Superior temporal gyrus (tissue), 1 donor: ENCODE data around the gene PYGL.
"Not testable (repeated sequence)": the region's sequence is repeated elsewhere in the genome, so short reads cannot be mapped to it uniquely, and the experiment has no call there.

Experiments
- DNase-seq: peaks from one replicate; pipeline ENCODE4 v3.0.0-alpha.2; 2016; ENCODE audit errors: extremely low spot score

Gene PYGL

GRCh38 chr14:50928002-50928635 lies 16.2 kb downstream of the PYGL start:
- no peak for DNase-seq

GRCh38 chr14:50926851-50927386 lies 17.4 kb downstream of the PYGL start:
- DNase-seq = no peak

DNA sequence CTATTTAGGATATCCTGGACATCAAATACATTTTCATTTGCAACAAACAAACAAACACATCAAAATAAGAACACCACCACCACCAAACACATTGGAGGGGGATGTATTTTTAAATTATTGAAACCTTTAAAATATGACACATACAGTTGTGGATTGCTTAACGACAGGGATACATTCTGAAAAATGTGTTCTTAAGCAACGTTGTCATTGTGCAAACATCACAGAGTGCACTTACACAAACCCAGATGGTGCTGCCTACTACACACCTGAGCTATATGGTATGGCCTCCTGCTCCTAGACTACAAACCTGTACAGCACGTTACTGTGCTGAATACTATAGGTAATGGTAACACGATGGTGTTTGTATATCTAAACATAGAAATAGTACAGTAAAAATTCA lies 19.4 kb downstream of the PYGL start:
- no peak for DNase-seq

DNA sequence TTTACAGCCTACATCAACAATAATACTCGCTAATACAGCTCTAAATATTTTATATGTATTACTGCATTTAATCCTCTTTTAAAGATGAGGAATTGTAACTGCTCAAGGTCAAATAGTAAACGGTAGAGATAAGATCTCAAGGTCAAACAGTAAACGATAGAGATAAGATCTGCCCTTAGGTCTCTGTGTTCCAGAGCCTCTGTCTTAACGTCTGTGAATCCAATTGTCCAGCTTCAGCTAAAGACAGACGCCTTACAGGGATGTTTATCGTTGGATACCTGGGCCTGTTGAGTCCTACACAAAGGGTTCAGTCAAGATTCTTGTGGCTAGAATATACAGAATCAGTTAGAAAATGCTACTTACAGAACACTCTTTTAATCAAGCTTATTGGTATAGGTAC lies 20.0 kb downstream of the PYGL start:
- DNase-seq = no peak

DNA sequence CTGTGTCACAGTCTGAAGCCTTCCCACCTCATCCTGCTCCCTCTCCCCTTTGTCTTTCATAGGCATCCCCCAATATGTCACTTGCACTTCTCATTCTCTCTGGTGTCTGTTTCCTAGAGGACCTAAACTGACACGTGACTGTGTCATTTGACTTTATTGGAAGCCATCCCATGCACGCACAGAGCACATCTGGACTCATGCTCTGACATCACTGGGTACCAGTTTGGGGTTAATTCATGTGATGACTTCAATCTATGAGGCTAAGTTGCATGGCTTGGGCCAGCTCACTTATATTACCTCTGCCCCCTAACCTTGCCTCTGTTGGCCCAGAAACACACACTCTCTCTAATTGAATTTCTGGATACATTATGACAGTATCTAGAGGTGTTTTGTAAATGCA lies 21.5 kb downstream of the PYGL start:
- DNase-seq = no peak

DNA sequence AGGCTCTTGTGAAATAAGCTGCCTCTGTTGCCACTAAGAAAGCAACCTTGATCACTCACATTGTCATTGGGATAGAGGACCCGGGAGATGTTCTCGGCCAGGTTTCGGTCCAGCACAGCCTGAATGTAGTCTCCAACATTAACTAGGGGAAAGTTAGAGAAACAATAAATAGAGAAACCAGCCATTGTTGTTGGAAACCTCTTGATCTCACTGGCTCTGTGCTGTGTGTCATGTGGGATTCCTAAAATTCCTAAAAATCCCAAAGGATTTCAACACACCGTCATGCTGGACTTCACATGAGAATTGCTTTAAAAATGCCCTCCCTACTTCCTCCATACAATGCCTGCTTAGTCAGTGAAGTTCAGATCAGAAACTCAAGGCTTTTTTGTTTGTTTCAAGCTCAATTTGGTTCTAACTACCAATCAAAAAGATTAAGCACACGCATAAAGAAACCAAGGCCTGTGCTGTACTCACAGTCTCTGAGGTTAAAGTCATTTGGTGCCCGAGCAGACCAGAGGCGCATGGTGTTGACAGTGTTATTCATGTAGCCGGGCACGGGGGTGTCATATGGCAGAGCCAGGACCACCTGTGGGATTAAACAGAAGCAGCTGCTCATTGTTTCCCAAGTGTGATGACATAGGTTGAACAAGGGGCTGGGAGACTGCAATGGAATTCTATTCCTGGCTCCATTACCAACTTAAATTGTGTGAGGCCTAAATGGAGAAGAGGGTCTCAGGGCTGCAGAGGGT lies 23.6 kb downstream of the PYGL start:
- no peak for DNase-seq

GRCh38 chr14:50919524-50919923 lies 24.8 kb downstream of the PYGL start:
- not testable (repeated sequence) for DNase-seq

GRCh38 chr14:50917449-50917848 lies 26.8 kb downstream of the PYGL start:
- no peak for DNase-seq

DNA sequence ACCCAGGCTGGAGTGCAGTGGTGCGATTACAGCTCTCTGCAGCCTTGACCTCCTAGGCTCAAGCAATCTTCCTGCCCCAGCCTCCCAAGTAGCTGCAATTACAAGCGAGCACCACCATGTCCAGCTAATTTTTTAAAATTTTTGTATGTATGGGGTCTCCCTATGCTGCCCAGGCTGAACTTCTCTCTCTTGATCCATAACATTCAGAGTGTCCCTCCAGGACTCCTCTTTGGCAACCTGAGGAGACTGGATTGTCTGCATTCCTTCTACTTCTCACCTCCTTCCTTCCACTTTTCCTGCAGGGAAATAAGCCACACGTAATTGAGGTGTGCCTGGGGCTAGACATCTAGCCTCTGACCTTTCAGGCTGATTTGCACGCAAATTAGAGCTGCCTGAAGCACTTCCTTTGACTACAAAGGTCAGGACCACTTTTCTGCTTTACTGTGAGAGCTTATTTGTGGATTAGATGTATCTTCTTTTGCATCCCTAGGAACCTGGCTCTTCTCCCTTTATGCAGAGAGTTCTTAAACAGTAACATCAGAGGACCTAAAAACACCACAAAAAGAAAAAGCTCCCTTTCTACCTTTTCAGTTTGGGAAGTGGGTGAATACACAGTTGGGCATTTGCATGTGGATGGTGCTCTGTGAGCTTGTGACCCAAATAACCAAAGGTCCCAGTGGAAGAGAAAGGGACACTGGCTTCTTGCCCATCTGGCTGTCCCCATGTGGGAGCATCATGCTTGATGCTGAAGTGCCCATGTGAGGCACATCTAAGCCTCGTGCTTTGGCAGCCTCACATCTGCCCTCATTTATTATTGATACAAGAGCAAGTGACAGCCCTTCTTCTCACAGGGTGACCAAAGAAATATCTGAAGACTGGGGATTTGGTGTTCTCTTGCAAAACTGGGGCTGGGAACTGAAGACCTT lies 33.5 kb downstream of the PYGL start:
- no peak for DNase-seq

GRCh38 chr14:50906326-50907065 lies 37.8 kb downstream of the PYGL start:
- DNase-seq = peak; percentile 72

DNA sequence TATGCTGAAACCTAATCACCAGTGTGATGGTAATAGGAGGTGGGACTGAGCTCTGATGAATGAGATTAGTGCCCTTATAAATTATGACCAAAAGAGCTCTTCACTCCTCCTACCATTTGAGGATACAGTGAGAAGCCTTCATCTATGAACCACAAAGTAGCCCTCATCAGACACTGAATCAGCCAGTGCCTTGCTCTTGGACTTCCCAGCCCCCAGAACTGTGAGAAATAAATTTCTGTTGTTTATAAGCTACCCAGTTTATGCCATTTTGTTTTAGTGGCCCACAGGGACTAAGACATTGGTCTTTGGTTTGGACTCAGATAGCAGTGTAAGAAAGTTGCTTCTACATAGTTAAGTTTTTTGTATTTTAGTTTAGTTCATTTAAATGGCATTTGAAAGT lies 39.6 kb downstream of the PYGL start:
- no peak for DNase-seq

DNA sequence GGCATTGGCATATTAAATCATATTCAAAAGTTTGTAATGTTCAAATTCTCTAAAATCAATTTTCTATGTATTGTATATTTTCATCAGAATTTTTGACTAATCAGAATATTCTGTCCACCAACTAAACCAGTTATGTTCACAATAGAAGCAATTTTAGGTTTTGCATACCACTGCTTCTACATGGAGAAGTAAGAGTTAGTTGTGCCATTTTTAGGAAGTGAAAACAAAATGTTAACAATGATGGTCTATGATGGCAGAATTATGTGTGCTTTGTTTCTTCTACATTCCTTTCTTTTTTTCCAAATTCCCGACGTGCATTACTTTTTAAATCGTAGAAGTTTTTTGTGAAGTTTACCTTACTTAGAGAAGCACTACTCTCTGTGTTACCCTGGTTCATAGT lies 42.9 kb downstream of the PYGL start:
- no peak for DNase-seq

- DNase-seq = no peak
These were observed 46.6 kb downstream of the PYGL start for GRCh38 chr14:50897658-50898175.

DNA sequence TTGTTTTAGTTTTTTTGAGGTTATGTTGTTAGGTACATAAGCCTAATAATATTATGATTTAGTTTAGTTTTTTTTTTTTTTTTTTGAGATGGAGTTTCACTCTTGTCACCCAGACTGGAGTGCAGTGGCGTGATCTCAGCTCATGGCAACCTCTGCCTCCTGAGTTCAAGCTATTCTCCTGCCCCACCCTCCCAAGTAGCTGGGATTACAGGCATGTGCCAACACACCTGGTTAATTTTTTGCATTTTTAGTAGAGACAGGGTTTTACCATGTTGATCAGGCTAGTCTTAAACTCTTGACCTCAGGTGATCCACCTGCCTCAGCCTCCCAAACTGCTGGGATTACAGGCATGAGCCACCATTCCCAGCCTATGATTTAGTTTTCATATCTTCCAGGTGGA lies 47.3 kb downstream of the PYGL start:
- DNase-seq = not testable (repeated sequence)

DNA sequence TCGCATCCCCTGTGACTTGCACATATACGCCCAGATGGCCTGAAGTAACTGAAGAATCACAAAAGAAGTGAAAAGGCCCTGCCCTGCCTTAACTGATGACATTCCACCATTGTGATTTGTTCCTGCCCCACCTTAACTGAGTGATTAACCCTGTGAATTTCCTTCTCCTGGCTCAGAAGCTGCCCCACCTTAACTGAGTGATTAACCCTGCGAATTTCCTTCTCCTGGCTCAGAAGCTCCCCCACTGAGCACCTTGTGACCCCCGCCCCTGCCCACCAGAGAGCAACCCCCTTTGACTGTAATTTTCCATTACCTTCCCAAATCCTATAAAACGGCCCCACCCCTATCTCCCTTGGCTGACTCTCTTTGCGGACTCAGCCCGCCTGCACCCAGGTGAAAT lies 47.9 kb downstream of the PYGL start:
- not testable (repeated sequence) for DNase-seq

DNA sequence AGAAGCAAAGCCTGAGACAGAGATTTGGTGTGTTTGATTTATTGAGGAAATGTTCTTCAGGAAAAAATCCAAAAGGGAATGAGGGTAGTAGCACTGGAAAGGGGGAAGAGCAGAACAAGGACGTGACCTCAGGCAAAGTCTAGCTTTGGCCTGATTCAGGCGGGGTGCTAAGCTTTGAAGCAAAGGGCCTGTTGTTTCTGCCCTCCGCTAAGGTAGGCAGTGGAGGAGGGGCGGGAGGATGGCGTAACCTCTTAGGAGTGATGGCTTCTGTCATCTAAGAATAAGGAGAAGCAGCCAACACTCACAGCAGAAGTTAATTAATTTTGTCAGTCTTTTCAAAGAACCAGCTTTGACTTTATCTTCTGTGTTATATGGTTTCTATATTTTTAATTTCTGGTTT lies 52.0 kb downstream of the PYGL start:
- no peak for DNase-seq

- DNase-seq = no peak
These were observed 56.8 kb downstream of the PYGL start for GRCh38 chr14:50887476-50887875.

DNA sequence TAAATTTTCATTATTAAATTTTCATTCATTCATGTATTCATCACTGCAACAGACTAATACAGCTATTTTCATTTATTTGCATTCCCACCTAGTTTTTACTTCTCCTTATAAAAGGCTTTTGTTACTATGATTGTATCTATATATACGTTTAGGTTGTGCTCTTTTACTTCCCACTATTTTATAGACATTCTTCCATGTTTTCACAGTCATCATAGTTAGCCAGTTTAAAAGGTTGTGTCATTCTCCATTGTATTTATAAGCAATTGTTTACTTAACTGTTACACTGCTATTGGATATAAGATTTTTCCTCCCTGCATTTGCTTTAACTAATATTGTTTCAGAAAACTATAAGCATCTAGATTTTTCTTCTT lies 60.5 kb downstream of the PYGL start:
- no peak for DNase-seq

DNA sequence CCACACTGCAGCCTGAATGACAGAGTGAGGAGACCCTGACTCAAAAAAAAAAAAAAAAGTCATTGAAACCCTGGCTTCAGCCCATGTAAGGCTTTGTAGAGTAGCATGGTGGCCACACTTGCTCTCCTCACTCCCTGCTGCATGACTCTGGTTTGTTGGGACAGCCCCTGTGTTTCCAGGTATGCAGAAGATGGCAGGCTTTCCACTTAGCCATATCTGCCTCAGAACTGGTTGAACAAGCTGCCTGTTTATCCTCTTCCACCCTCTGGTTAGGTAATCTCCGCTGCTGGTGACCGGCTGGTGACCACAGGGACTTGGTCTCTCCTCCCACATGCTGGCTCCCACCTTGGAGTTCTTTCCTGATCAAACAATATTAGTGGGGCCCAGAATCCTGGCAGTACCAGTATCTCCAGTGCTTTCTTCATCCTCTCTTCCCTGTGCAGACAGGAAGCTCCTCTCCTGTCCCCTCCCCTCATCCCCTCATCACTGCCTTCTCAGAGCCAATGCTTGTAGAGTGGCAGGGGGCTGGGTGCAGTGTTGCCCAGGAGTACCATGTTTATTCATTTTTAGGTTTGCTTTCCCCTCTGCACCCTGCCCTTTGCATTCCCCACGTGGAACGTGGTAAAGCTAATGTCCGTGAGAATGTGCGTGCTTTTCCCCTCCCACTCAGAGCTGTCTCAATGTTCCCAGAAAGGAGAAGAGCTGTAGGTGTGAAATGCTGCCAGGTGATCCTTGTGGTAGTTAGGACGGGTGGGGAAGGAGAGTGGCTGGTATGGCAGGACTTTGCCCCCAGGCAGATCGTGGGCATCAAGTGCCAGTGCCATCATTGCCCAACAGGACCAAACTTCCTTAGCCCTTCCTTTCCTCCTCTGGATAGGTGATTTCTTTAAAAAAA lies 61.1 kb downstream of the PYGL start:
- no peak for DNase-seq

DNA sequence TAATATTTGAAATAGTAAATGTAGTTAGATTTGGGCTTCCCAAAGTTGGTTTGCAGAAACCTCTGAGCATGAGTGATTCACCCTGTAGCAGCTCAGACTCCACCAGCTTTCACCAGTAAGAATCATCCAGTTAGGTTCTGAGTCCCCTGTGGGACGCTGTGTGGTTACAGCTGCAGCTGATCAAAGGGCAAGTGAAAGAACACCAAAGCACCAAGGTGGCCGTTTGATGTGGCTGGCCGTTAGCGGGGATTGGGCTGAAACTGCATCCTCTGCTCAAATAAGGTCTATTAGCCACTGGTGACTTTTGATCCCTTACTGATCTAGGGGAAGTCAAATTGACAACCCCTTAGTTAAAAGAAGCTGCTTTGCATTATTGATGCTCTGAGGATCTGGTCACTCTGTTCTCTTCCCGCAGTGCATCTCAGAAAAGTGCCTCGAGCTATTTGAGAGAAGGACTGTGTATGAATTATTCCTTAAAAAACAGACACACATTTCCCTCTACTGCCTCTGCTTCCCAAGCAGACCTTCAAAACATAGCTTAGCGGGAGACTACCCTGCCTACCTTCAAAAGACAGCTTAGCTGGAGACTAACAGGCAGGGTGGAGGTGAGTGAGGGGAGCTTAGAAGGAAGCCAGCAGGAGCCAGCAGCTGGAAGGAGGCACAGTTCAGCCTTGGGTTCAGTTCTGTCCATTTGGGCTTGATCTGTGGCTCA lies 68.8 kb downstream of the PYGL start:
- DNase-seq = no peak
